Spinal cord (tissue), 10 donors: ENCODE measurements around the gene ALAD. TPM values are rescaled to one million over a fixed set of nuclear protein-coding genes. Genes with fewer than 3 reads are reported as not detected.
"Not testable (repeated sequence)": the region's sequence is repeated elsewhere in the genome, so short reads cannot be mapped to it uniquely, and the experiment has no call there.

Experiments used
- DNase-seq, 6 donors: peaks; one replicate each; pipeline versions ENCODE4 v3.0.0 to v3.0.0-alpha.2; 2013 to 2015; ENCODE audit warnings: low spot score in 6 of 6, low read depth in 4 of 6
- H3K27ac ChIP-seq: one replicate; pipeline ENCODE4 v1.5.1; 2013; ENCODE audit warnings: low read depth, low read length, control low read depth
- H3K27me3 ChIP-seq: one replicate; pipeline ENCODE4 v1.6.1; 2013; ENCODE audit warnings: low read length; ENCODE audit not compliant: control insufficient read depth, insufficient read depth
- H3K36me3 ChIP-seq: one replicate; pipeline ENCODE4 v1.6.1; 2013; ENCODE audit warnings: low read length; ENCODE audit not compliant: control insufficient read depth, insufficient read depth
- H3K4me1 ChIP-seq: one replicate; pipeline ENCODE4 v1.6.1; 2013; ENCODE audit warnings: low read length; ENCODE audit not compliant: control insufficient read depth, insufficient read depth
- H3K4me3 ChIP-seq: one replicate; pipeline ENCODE4 v1.5.1; 2013; ENCODE audit warnings: low read depth, low read length, control low read depth
- H3K9me3 ChIP-seq: one replicate; pipeline ENCODE4 v1.6.1; 2013; ENCODE audit warnings: low read length; ENCODE audit not compliant: control insufficient read depth, insufficient read depth
- WGBS: methylation state at CpG from one replicate; pipeline ENCODE4 v1.1.5; 2013; ENCODE audit warnings: missing lambda C conversion rate; ENCODE audit not compliant: insufficient coverage; 5-methylcytosine and 5-hydroxymethylcytosine counted together
- polyA plus RNA-seq, 2 donors: library from polyadenylated mRNA; unstranded; fragments of 120-200 nt; gene quantifications; one replicate each; pipeline ENCODE4 v1.2.1, GENCODE V29; 2013; ENCODE audit not compliant: insufficient read length in 2 of 2
- total RNA-seq, 2 donors: library from RNA; depleted of rRNA in 1 of 2; stranded (reverse); fragments of 120-200 nt in 1 of 2; fragments of >200 nt in 1 of 2; gene quantifications; one replicate each; pipeline versions ENCODE4 v1.2.3 to v1.2.4, GENCODE V29; 2013 to 2014
- donor health status: healthy.

The ALAD gene
- total and polyA plus RNA-seq, 4 donors = 25.5 to 51.3 (median 33.5) TPM

DNA sequence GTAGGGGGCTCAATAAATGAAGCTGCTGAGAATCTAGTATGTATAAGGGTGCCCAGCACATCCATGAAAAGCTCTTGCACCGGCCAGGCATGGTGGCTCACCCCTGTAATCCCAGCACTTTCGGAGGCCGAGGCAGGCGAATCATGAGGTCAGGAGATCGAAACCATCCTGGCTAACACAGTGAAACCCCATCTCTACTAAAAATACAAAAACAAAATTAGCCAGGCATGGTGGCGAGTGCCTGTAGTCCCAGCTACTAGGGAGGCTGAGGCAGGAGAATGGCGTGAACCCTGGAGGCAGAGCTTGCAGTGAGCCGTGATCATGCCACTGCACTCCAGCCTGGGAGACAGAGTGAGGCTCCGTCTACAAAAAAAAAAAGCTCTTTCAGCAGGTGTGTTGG is 5.3 kb upstream of the ALAD start:
- DNase-seq, H3K4me3 ChIP-seq, H3K27me3 ChIP-seq, H3K27ac ChIP-seq, H3K9me3 ChIP-seq: not testable (repeated sequence)
- Histone ChIP-seq H3K4me1 (peaks cover 22% of the 10 kb centered on the region), H3K36me3 (peaks cover 14% of the 10 kb centered on the region)
- 94% methylated on average over 4 of the region's 9 CpGs for WGBS

DNA sequence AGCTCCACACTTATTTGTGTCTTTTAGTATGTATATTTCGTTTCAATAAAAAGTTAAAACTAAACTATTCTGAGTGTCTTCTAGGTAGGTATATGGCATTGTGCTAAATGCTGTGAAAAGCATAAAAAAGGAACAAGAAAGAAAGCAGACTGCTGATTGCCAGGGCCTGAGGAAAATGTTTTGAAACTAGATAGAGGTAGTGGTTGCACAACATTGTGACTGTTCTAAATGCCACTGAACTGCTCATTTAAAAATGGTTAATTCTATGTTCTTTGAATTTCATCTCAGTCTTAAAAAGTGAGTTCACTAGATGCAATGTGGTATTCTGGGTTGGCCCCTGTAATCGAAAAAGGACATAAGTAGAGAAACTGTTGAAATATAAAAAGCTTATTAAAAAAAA is 2.6 kb upstream of the ALAD start:
- DNase-seq = no peak
- Histone ChIP-seq H3K9me3 (no peaks in the 10 kb centered on the region), H3K4me3 (no peak overlapping the region), H3K27ac (no peak overlapping the region), H3K4me1 (peaks cover 18% of the 10 kb centered on the region), H3K27me3 (no peaks in the 10 kb centered on the region), H3K36me3 (peaks cover 7% of the 10 kb centered on the region)
- 100% methylated on average over 1 of the region's 2 CpGs for WGBS

DNA sequence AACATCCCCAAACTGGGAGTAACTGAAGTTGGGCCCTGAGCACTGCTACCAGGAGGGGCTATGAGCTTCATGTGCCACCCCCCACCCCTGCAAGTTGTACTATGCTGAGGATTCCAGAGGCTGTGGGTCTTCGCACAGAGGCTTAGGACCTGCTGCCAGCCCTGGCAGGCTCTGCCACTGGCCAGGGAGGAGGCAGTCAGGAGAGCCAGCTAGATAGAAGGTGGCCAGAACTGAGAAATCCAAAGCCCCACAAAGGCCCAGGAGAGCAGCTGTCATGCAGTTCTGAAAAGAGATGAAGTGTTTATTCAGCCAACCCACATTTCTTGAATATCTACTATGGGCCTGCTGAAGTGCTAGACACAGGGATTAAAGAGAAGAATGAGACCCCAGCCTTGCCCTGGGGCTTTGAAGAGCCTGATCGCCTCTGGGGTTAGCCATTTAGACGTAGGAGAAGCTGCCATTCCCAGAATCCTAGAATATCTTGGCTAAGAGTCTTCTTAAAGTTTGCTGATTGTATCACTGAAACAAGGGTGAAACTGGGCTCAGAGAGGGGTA is 1.4 kb downstream of the ALAD start:
- Histone ChIP-seq H3K9me3 (no peaks in the 10 kb centered on the region), H3K36me3 (peaks cover 16% of the 10 kb centered on the region), H3K27me3 (no peaks in the 10 kb centered on the region), H3K4me1 (peaks cover 18% of the 10 kb centered on the region), H3K27ac (no peak overlapping the region), H3K4me3 (no peak overlapping the region)
- DNase-seq = no peak
- WGBS = 90% methylated on average over 2 of the region's 3 CpGs

DNA sequence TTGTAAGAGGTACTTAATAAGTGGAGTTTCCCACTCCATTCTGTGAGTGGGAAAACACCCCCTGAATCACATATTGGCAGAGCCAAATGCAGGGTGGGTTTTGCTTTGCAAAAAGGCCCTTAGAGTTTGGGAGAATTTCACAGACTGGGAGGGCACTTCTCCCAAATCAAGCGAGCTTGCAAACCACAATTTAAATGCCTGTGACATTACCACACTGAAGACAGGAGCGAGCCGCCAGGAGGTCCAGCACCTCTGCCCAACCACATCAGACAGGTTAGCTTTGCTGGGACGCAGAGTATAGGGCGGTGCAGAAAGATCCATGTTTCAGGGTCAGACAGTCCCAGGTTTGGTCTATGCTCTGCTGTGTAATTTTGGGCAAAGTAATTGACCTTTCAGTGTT is 2.3 kb downstream of the ALAD start:
- 96% methylated on average over 3 of the region's 5 CpGs for WGBS
- Histone ChIP-seq H3K36me3 (peaks cover 21% of the 10 kb centered on the region), H3K27me3 (no peaks in the 10 kb centered on the region), H3K4me1 (peaks cover 18% of the 10 kb centered on the region), H3K27ac (no peak overlapping the region), H3K4me3 (no peak overlapping the region), H3K9me3 (no peaks in the 10 kb centered on the region)
- no peak for DNase-seq

DNA sequence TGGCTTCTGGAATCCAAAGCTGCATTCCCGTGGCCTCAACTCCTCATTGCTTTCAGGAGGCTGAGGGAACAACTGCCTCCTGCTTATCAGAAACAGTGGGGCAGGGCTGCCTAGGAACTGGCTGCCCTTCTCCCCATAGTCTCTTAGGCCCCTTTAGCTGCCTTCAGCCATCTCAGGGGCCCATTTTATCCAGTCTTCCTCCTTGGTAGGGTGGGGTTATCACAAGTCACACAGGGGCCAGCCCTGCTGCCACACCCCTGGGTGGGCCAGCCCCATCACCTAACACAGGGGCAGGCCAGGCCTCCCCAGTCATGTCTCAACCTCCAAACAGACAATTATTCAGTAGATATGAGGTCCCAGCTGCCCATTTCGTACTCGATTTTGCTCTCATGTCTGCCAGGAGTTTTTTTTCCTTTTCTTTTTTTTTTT is 3.9 kb downstream of the ALAD start:
- 85% methylated on average over 1 of the region's 3 CpGs for WGBS
- no peak overlapping the region for H3K27ac ChIP-seq

DNA sequence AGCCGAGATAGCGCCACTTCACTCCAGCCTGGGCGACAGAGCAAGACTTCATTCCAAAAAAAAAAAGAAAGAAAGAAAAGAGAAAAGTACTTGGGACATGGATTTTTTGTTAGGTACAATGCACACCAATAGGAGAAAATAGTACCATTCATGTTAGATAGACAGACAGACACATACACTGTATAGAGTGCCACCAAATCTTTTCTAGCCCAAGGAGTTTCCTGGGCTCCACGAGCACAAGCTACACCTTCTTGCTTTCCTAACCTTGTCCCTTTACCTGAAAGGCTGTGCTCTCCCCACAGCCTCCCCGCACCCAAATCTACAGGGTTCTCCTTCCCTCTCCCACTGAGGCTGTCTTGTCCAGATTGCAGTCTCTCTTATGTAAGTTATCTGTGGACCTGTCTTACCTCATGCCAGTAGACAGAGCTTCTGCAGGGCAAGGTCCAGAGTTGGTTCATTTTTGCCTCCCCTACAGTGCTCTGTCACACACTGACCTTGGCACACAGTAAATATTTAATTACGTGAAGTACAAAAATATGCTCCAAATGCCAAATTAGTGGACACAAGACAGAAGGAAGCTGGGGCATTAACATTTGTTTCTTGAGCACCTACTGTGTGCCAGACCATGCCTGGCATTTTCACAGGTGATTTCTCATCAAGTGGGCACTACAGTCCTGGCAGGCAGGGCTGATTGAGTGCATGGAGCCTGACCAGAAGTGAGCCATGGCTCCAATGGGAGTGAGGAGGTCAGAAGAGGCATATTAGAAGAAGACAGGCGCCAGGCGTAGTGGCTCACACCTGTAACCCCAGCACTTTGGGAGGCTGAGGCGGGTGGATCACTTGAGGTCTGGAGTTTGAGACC is 5.9 kb downstream of the ALAD start:
- 94% methylated on average over 5 of the region's 9 CpGs for WGBS
- DNase-seq = no peak
- peaks cover 8% of the 10 kb centered on the region for H3K4me1 ChIP-seq
- H3K36me3 ChIP-seq = peaks cover 52% of the 10 kb centered on the region
- no peak overlapping the region for H3K27ac ChIP-seq
- no peaks in the 10 kb centered on the region for H3K9me3 ChIP-seq
- no peak overlapping the region for H3K4me3 ChIP-seq
- no peaks in the 10 kb centered on the region for H3K27me3 ChIP-seq

More for the DNA sequence above, 3.9 kb downstream of the ALAD start:
- peaks cover 32% of the 10 kb centered on the region for H3K36me3 ChIP-seq
- DNase-seq = no peak
- no peak overlapping the region for H3K4me3 ChIP-seq
- no peaks in the 10 kb centered on the region for H3K9me3 ChIP-seq
- no peaks in the 10 kb centered on the region for H3K27me3 ChIP-seq
- peaks cover 18% of the 10 kb centered on the region for H3K4me1 ChIP-seq

DNA sequence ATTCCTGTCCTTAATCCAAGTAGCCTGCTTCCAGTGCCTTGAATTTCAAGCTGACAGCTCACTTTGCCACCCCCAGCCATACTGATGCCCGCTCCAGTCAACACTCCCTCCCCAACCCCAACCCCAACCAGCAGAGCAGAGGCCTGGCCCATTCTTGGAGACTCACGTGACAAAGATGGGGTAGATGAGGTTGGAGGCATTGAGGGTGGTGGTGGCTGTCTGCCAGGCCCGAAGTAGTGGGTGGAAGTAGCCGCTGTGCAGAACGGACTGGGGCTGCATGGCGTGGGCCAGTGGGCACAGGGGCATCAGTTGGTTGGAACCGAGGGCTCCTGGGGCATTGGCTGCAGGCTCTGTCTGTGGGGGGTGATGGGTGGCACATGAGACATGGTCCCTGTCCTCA is 7.8 kb downstream of the ALAD start:
- no peak overlapping the region for H3K27ac ChIP-seq
- WGBS = 89% methylated on average over 5 of the region's 7 CpGs

DNA sequence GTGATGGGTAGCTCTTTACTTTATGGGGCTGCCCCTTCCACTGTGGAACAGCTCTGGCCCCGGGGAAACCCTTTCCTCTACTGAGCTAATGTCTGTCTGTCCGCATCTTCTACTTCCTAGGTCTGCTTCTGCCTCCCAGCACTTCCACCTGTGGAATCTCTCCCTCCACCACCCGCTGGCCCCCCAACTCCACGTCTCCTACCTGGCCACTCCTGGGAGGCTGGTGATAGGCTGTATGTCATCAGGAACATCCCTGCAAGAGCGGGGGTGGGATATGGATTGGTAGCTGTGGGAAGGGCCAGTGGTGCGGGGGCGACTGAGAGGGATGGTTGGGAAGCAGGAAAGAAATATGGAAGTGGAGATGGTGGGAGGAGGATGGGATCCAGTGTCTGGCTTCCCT is 9.2 kb downstream of the ALAD start:
- Histone ChIP-seq H3K4me1 (no peaks in the 10 kb centered on the region), H3K9me3 (no peaks in the 10 kb centered on the region), H3K36me3 (peaks cover 81% of the 10 kb centered on the region), H3K27ac (no peak overlapping the region), H3K4me3 (no peak overlapping the region), H3K27me3 (no peaks in the 10 kb centered on the region)
- WGBS = 98% methylated on average over 5 of the region's 7 CpGs
- DNase-seq = no peak

More for the DNA sequence above, 7.8 kb downstream of the ALAD start:
- DNase-seq = no peak
- H3K4me1 ChIP-seq = no peaks in the 10 kb centered on the region
- H3K36me3 ChIP-seq = peaks cover 71% of the 10 kb centered on the region
- H3K9me3 ChIP-seq = no peaks in the 10 kb centered on the region
- no peaks in the 10 kb centered on the region for H3K27me3 ChIP-seq
- H3K4me3 ChIP-seq = no peak overlapping the region

DNA sequence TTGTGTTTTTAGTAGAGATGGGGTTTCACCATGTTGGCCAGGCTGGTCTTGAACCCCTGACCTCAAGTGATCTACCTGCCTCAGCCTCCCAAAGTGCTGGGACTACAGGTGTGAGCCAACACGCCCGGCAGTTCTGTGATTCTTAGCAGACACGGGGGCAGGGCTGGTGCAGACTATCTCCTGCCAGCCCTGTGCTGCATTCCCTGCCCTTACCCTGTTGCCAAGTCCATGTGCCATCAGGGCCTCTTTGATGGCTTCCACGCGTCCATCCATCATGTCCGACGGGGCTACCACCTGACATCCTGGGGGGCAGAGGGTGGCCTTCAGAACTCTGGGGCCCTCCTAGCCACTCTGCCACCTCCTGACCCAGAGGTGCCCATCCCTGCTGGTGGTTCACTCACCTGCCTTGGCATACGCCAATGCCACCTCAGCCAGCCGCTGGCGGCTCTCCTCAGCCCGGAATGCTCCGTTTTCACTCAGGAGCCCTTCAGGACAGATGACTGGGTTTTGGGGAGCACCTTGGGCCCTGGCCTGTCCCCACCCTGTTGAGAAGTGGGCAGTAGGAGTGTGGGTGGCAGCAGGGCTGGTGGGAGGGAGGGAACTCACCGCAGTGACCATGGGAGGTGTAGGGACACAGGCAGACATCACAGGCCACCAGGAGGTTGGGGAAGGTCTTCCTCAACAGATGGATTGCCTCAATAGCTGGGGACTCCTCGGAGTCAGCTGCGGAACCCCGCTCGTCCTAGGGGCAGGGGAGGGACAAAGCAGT is 10.7 kb downstream of the ALAD start:
- Histone ChIP-seq H3K4me3 (no peak overlapping the region), H3K9me3 (no peaks in the 10 kb centered on the region), H3K27me3 (no peaks in the 10 kb centered on the region), H3K4me1 (no peaks in the 10 kb centered on the region), H3K36me3 (peaks cover 72% of the 10 kb centered on the region), H3K27ac (no peak overlapping the region)
- 95% methylated on average over 17 of the region's 17 CpGs for WGBS
- no peak for DNase-seq
